ENCODE measurements around the gene VILL.
"Not testable (repeated sequence)": the region's sequence is repeated elsewhere in the genome, so short reads cannot be mapped to it uniquely, and the experiment has no call there.

VILL gene

GRCh38 chr3:38018296-38019266, 28.0 kb downstream of the VILL start:
- DNase-seq: no peak

GRCh38 chr3:38019658-38020341, 29.2 kb downstream of the VILL start:
- no peak for DNase-seq

GRCh38 chr3:38020342-38020726, 29.7 kb downstream of the VILL start:
- DNase-seq: no peak

GRCh38 chr3:38021196-38021595, 30.6 kb downstream of the VILL start:
- no peak for DNase-seq

- DNase-seq: no peak
Measured at GRCh38 chr3:38022301-38022700, 31.7 kb downstream of the VILL start.

GRCh38 chr3:38022896-38023709, 32.5 kb downstream of the VILL start:
- no peak for DNase-seq

GRCh38 chr3:38026856-38027255, 36.3 kb downstream of the VILL start:
- no peak for DNase-seq

GRCh38 chr3:38027466-38028465, 37.2 kb downstream of the VILL start:
- DNase-seq: no peak

GRCh38 chr3:38028621-38029361, 38.2 kb downstream of the VILL start:
- no peak for DNase-seq

GRCh38 chr3:38029400-38030125, 39.0 kb downstream of the VILL start, which contains the start of gene PLCD1:
Gene PLCD1 (minus strand): TSS chr3:38029642. CDS start chr3:38029539, 103 bp downstream.
- DNase-seq: peak in 4 of 5 experiments; percentile 37 to 52 (median 47)

- DNase-seq: no peak
Measured at GRCh38 chr3:38030126-38031021, 39.8 kb downstream of the VILL start.

GRCh38 chr3:38031022-38031994, 40.7 kb downstream of the VILL start:
- DNase-seq: peak in 3 of 5 experiments; percentile 31 to 87 (median 34)

GRCh38 chr3:38032328-38032865, 41.8 kb downstream of the VILL start:
- no peak for DNase-seq

- not testable (repeated sequence) for DNase-seq
Measured at GRCh38 chr3:38033586-38033985, 43.0 kb downstream of the VILL start.

- not testable (repeated sequence) for DNase-seq
Measured at GRCh38 chr3:38034335-38034734, 43.7 kb downstream of the VILL start.

- DNase-seq: no peak
Measured at GRCh38 chr3:38036286-38036685, 45.7 kb downstream of the VILL start.

GRCh38 chr3:38036906-38037305, 46.3 kb downstream of the VILL start:
- no peak for DNase-seq
